Measurements from ENCODE around the gene ARID1B. TPM values are rescaled to one million over a fixed set of nuclear protein-coding genes. Genes with fewer than 3 reads are reported as not detected.

ARID1B gene
- total and polyA plus RNA-seq, 2 of the 4 experiments (the other 2 are of a cell fraction) = 14.5 to 20.1 TPM

- peaks cover 9% of the 10 kb centered on the region for H3K4me1 ChIP-seq (ENCODE audit: control insufficient read depth, insufficient read depth, low read length)
- H4K8ac ChIP-seq (ENCODE audit: low read depth in 2 of 2, low read length in 2 of 2) = no peak overlapping the region
- H3K4me2 ChIP-seq (ENCODE audit: low read depth, low read length) = no peak overlapping the region
- H3K18ac ChIP-seq (ENCODE audit: low read depth, low read length) = no peak overlapping the region
- H3K9me3 ChIP-seq (ENCODE audit: control insufficient read depth, insufficient read depth, low read length) = no peaks in the 10 kb centered on the region
- DNase-seq = no peak
- no peak overlapping the region for H2AK9ac ChIP-seq (replicated peaks; ENCODE audit: low read depth, low read length, poor library complexity)
- dilution Hi-C loops (cut with HindIII; ENCODE audit: low sequenced_read_pairs, unreplicated experiment) = no loop called here
- in situ Hi-C loops (cut with MboI; ENCODE audit: low sequenced_read_pairs) = loop anchor here (10.0 kb wide), 2 partner anchors 230 to 450 kb away; no protein-coding TSS in a partner anchor
- no peak overlapping the region for H3K4ac ChIP-seq (ENCODE audit: low read depth, low read length)
- no peak overlapping the region for H3K27ac ChIP-seq (ENCODE audit: insufficient read depth, low read length)
- peaks cover 3% of the 10 kb centered on the region; the same call in 1 of the 2 replicates for H4K20me1 ChIP-seq (ENCODE audit: insufficient read depth, low read length)
- no peak for ATAC-seq (ENCODE audit: low read depth)
- H3K36me3 ChIP-seq (ENCODE audit: control insufficient read depth, insufficient read depth, low read length) = no peaks in the 10 kb centered on the region
- no peaks in the 10 kb centered on the region for H3K27me3 ChIP-seq (ENCODE audit: control insufficient read depth, insufficient read depth, low read length)
- H2BK20ac ChIP-seq (ENCODE audit: low read depth, low read length) = no peak overlapping the region
- no peak overlapping the region for H3K9ac ChIP-seq (ENCODE audit: low read depth, low read length)
- ChIA-PET CTCF (interaction anchor here (0.6 kb wide), 1 partner anchor 24 kb away, joined by 4 read pairs; no protein-coding TSS in a partner anchor), POLR2A (ENCODE audit: unreplicated experiment) (no interaction called here)
- no peak overlapping the region for H3K23ac ChIP-seq (ENCODE audit: low read depth, low read length)
- H3K4me3 ChIP-seq (ENCODE audit: insufficient read depth, low read depth, low read length) = no peak overlapping the region
- no peak overlapping the region for H2BK15ac ChIP-seq (ENCODE audit: low read depth, low read length)
- no peak overlapping the region for H3K14ac ChIP-seq (replicated peaks; ENCODE audit: low read depth, low read length)
- H4K5ac ChIP-seq (ENCODE audit: low read depth, low read length) = no peak overlapping the region
- H2AFZ ChIP-seq (replicated peaks; ENCODE audit: low read length, poor library complexity) = no peak overlapping the region
- BruUV-seq (replicated peaks) = no TSS peak
- no peak overlapping the region for H3K56ac ChIP-seq (ENCODE audit: extremely low read depth, insufficient read depth, low read length)
- no peak overlapping the region for H2AK5ac ChIP-seq (ENCODE audit: low read depth, low read length)
- H2BK5ac ChIP-seq (ENCODE audit: low read depth, low read length, poor library complexity, severe bottlenecking) = no peak overlapping the region
- H2BK120ac ChIP-seq (ENCODE audit: low read depth, low read length) = no peak overlapping the region
- intact Hi-C loops (cut with micrococcal nuclease) = no loop called here
- peaks cover 34 to 69% of the 10 kb centered on the region in 2 experiments for H3K79me1 ChIP-seq (ENCODE audit: low read depth in 1 of 2, low read length in 2 of 2)
- H4K91ac ChIP-seq (ENCODE audit: insufficient read depth, low read depth, low read length) = no peak overlapping the region
- TF ChIP-seq POLR2A (IDR thresholded peaks at IDR 0.05; ENCODE audit: low read depth, low read length) (no peak), CTCF (conservative IDR thresholded peaks at IDR 0.05; ENCODE audit: low read depth, low read length) (no peak), SMC3 (IDR thresholded peaks at IDR 0.05; ENCODE audit: low read depth, low read length) (no peak), NFE2L2 (IDR thresholded peaks at IDR 0.05; ENCODE audit: low read depth, low read length) (no peak), RCOR1 (IDR thresholded peaks at IDR 0.05; ENCODE audit: insufficient replicate concordance, low read length) (no peak), USF2 (IDR thresholded peaks at IDR 0.05; ENCODE audit: low read depth, low read length) (no peak), ELK1 (IDR thresholded peaks at IDR 0.05; ENCODE audit: borderline replicate concordance, low read depth, low read length) (no peak), MAFK (IDR thresholded peaks at IDR 0.05; ENCODE audit: low read depth, low read length) (no peak)
- 83% methylated on average over 1 of the region's 7 CpGs; no CpG with 5 or more reads in 1 of the 2 experiments for WGBS, 2 experiments (ENCODE audit: extremely low coverage in 2 of 2, insufficient read length in 1 of 2)
- peaks cover 8% of the 10 kb centered on the region for H3K9me1 ChIP-seq (ENCODE audit: insufficient read depth, low read length)
Observed at GRCh38 chr6:157014871-157015270, 237.7 kb downstream of the ARID1B start.

Data from IMR-90 (cell line).